Erythroblast (primary cell): ENCODE results near the gene ITGA5.

Experiments
- DNase-seq, 2 experiments: peaks; one replicate each; lab custom pipeline; 2025; lab: John Stamatoyannopoulos, UW
- GATA1 ChIP-seq: IDR thresholded peaks from 2 replicates; pipeline ENCODE4 v1.6.1; 2011; ENCODE audit warnings: low read depth, mild to moderate bottlenecking, control low read depth, low read length, moderate library complexity
- POLR2A ChIP-seq: IDR thresholded peaks from 2 replicates; pipeline ENCODE4 v1.6.1; 2011; ENCODE audit warnings: mild to moderate bottlenecking, low read length

Gene ITGA5

DNA sequence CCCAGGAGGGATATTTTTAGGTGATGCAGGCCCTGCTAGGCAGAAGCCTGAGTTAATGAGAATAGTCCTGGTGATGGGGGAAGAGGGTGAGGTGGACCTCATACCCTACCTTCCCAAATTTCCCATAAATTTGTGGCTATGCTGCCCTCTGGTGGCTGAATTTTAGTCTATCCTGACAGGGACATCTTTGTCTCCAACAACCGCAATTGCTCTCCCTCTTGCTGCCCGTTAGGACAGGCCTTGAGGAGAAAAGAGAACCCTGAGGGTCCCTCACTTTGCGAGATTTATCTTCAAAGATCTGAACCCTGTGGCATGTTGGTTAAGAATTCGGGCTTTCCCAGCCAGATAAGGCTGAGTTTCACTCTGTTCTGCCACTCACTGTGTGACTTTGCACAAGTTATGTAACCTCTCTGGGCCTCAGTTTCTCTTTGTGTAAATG is 24.8 kb downstream of the ITGA5 start:
- peak; percentile 53 to 77 for DNase-seq
- TF ChIP-seq POLR2A: no peak
- no peak for TF ChIP-seq GATA1

DNA sequence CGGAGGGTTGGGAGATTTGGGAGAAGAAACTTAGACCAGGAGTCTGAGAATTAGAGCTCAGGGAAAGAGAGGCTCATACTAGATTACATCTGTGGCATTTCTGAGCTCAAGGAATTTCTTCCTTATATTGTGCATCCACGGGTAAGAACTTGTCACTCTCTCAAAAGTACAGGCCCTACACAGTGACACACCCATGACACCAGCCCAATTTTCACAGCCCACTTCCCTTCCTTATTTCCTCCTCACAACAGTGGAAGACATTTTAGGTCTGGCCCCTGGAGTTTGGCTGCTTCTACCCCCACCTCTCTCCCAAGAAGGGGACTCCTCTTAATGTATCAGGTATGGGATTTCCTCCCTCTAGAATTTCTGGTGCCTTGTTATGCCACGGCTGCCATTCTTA is 25.3 kb downstream of the ITGA5 start:
- DNase-seq: no peak
- no peak for TF ChIP-seq GATA1
- TF ChIP-seq POLR2A: no peak

DNA sequence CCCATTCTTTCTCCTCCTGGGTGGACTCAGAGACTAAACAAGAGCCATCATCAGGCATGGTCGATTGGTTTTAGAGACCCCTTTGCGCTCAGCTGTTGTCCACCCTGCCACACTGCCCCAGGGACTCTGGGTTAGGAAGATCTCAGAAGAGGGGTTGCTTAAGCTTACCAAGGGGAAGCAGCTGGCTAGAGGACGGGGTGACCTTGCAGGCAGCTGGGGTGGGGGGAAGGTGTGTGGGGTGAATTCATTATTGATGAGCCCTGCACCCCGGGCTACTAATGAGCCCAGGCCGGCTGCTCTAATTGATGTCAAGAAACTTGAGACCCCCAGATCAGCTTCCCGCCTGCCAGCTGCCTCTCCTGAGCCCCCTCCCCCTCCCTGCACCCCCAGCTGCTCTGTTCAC is 25.9 kb downstream of the ITGA5 start:
- no peak for TF ChIP-seq POLR2A
- DNase-seq: no peak

DNA sequence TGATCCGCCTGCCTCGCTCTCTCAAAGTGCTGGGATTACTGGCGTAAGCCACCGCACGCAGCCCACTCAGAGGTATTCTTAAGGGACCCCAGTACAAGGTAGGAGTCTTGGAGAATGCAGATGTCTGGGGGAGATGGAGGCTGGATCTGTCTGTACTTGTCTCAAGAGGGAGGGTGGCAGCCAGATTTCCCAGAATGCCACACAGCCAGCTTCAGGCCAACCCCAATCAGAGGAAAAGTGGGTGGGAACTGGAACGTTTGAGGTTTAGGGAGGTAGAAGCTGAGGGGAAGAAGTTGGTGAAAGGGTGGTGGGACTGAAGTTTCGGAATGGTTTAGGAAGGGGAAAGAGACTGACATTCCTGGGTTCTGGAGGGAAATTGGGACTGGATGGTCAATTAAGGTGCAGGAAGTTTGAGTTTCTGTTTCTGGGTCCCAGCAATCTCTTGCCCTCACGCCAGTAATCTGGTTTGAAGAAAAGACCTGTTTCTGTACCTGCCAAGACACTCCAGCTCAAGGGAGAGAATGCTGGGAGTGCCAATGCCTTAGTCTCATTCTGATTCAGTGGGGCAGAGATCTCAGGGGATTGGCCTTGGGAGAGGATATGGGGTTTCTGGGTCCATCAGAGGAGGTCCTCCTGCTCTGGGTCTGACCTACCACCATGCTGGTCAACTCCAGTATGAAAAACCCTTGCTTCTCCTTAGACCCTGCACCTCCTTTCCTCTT is 26.4 kb downstream of the ITGA5 start:
- TF ChIP-seq GATA1: no peak
- TF ChIP-seq POLR2A: no peak
- DNase-seq: no peak

GRCh38 chr12:54390668-54391551 is 28.2 kb downstream of the ITGA5 start:
- TF ChIP-seq POLR2A (no peak), GATA1 (no peak)
- peak; percentile 53 to 58 for DNase-seq

DNA sequence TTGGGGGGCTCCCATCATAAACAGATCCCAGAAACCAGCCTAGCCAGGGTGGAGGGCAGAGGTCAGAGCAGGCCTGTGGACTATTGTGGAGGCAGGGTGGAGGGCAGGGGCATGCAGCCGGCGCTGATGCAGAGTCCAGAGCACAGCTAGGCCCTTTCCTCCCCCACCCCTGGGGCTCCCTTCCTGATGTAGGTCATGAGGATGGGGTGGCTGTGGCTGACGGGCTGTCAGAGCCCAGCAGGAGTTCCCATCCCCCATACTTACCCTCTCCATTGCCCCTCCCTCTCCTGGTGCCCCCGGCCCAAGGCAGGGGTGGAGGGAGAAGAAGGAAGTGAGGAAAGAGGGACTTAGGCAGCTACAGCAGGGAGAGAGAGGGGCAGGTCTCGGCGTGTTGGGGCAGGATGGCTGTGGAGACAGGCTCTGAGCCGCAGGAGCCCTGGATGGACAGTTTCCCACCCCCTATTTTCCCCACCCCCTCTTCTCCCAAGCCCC is 28.8 kb downstream of the ITGA5 start:
- no peak for DNase-seq
- TF ChIP-seq GATA1 (no peak), POLR2A (no peak)

DNA sequence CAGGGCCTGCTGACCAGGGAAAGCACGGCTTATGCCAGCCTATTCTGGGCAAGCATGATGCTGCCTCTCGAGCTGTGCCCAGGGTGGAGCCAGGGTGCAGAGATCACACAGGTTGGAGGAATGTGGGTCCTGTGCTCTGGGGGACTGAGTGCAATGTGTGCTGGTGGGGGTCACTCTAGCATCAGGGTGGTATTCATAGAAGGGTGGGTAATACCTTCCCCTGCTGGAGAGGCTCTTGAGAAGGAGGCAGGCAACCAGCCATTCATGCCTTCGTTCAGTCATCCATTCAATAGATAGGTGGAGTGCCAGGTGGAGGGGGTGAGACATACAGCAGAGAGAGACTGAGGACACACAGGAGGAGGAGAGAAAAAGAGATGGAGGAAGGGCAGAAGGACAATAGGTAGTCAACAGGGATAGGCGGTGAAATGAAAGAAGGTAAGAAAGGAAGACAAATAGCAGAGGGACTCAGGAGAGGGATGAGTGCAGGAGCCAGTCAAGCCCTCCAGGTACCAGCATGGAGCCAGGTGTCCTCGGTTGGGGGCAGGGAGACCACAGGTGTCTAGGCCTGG is 29.4 kb downstream of the ITGA5 start:
- DNase-seq: no peak
- no peak for TF ChIP-seq POLR2A
- TF ChIP-seq GATA1: no peak

- DNase-seq: no peak
Observed at GRCh38 chr12:54389134-54389508, 29.9 kb downstream of the ITGA5 start.

DNA sequence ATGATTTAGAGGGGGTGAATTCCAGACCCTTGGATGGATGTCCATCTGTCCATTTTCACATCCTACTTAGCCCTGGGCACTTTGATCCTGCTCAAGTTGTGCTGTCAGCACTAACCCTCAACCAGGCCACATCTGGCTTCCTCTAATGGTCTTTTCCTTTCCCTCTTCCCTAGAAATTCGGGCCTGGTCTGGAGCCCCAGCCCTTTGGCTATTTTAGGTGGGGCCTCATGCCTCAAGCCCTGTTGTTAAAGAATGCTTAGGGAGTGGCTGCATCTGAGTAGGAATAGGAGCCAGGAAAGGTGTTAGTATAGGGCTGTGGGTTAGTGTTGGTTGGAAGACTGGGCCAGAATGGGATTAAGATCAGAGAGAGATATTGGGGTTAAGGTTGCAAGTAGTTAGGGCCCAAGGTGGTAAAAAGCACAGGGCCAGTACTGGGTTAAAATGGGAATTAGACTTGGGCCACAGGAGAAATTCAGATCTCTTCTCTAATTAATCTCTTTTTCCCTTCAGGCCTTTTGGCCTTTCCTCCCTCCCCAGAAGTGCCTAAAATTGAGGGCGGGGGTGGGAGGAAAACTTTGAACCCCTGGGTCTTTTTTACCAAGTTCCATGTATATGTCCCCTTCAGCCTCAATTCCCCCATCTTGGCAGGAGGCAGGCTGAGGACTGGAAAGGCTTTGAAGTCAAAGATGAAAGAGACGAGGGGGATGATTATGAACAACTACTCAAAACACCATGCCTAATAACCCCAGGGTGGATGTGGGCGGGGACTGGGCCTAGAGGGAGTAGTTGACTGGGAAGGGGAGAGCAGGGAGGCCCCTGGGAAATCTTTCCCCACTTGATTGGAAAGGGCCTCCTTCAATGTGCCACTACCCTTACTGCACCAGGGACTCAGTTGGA is 30.6 kb downstream of the ITGA5 start:
- no peak for DNase-seq

More at GRCh38 chr12:54389134-54389508, 29.9 kb downstream of the ITGA5 start:
- no peak for TF ChIP-seq GATA1
- no peak for TF ChIP-seq POLR2A

GRCh38 chr12:54387114-54387467 is 32.0 kb downstream of the ITGA5 start:
- TF ChIP-seq GATA1: no peak
- no peak for TF ChIP-seq POLR2A
- no peak for DNase-seq

More for the DNA sequence above, 30.6 kb downstream of the ITGA5 start:
- no peak for TF ChIP-seq POLR2A
- no peak for TF ChIP-seq GATA1

GRCh38 chr12:54386403-54387113 is 32.5 kb downstream of the ITGA5 start:
- TF ChIP-seq GATA1 (no peak), POLR2A (no peak)
- no peak for DNase-seq

GRCh38 chr12:54385251-54385914 is 33.7 kb downstream of the ITGA5 start:
- DNase-seq: no peak
- no peak for TF ChIP-seq POLR2A
- TF ChIP-seq GATA1: no peak

GRCh38 chr12:54384591-54385041 is 34.5 kb downstream of the ITGA5 start, which contains the start of gene ZNF385A:
TSS of gene ZNF385A (minus strand) at chr12:54384733. CDS start at chr12:54384514, 219 bp downstream.
- no peak for TF ChIP-seq POLR2A
- DNase-seq: no peak
